K562 (cell line): Measurements from ENCODE around the gene PPP1R2C. TPM values are rescaled to one million over a fixed set of nuclear protein-coding genes. Genes with fewer than 3 reads are reported as not detected.

Experiments
- ATAC-seq: fragments of 200-7000 bp; cut with Tn5 transposase; 3 replicates; pipeline ENCODE4 v1.9.1; 2020; ENCODE audit warnings: moderate library complexity
- BruUV-seq: library from RNA; stranded (reverse); fragments of 400-500 nt; replicated peaks from 2 replicates; lab custom pipeline; 2021; lab: Mats Ljungman, UMichigan
- CTCF ChIA-PET: fragments of 300-600 bp; formaldehyde crosslinking; extraction: SDS; loops from one replicate; lab custom pipeline; 2021; ENCODE audit warnings: low intra/inter-chr PET ratio; lab: Yijun Ruan, JAX
- POLR2A ChIA-PET: fragments of 300-600, 350-650 bp; sonication (Branson Sonifier 250); formaldehyde crosslinking; extraction: SDS; loops from one replicate; lab custom pipeline; 2021; ENCODE audit warnings: antibody characterized with exemption, inconsistent platforms; lab: Yijun Ruan, JAX
- DNase-seq, 4 experiments: peaks; one replicate each; pipeline versions ENCODE4 v3.0.0 to v3.0.0-alpha.2; 2011 to 2018; ENCODE audit warnings: low spot score in 3 of 4, mixed read lengths in 3 of 4; ENCODE audit errors: extremely low read depth in 1 of 4
- FAIRE-seq: peaks from 2 replicates; lab custom pipeline; 2011; peaks lifted over from hg19 to GRCh38; lab: Jason Lieb, UNC
- H2AFZ ChIP-seq: 2 replicates; pipeline ENCODE4 v1.6.0; 2011; ENCODE audit warnings: low read depth, low read length, control low read depth, inconsistent platforms
- H3K27ac ChIP-seq: fragments of 200-600 bp; 3 replicates; pipeline ENCODE4 v1.8.0; 2011; ENCODE audit warnings: low read depth, mild to moderate bottlenecking, control low read depth, inconsistent platforms, low read length, moderate library complexity, mixed read lengths; ENCODE audit errors: extremely low read depth
- H3K27me3 ChIP-seq, 2 experiments: fragments of 300-600 bp in 1 of 2; 2 replicates in 1 of 2; 3 replicates in 1 of 2; pipeline versions ENCODE4 v1.6.0 to v1.8.0; 2011; ENCODE audit warnings: inconsistent platforms in 2 of 2, low read length in 2 of 2, mild to moderate bottlenecking in 1 of 2, mixed read lengths in 1 of 2, moderate library complexity in 1 of 2; ENCODE audit not compliant: control insufficient read depth in 2 of 2, insufficient read depth in 2 of 2
- H3K36me3 ChIP-seq: fragments of 300-600 bp; 3 replicates; pipeline ENCODE4 v1.8.0; 2011; ENCODE audit warnings: mild to moderate bottlenecking, low read length, inconsistent platforms; ENCODE audit not compliant: control insufficient read depth, insufficient read depth
- H3K4me1 ChIP-seq, 2 experiments: fragments of 200-600 bp in 1 of 2; replicated peaks in 1 of 2; 2 replicates in 1 of 2; 3 replicates in 1 of 2; pipeline versions ENCODE4 v1.5.1 to v1.8.0; 2011; ENCODE audit warnings: inconsistent platforms in 2 of 2, low read length in 2 of 2, mild to moderate bottlenecking in 1 of 2, mixed read lengths in 1 of 2, moderate library complexity in 1 of 2; ENCODE audit not compliant: control insufficient read depth in 2 of 2, insufficient read depth in 2 of 2
- H3K4me2 ChIP-seq: 2 replicates; pipeline ENCODE4 v1.6.1; 2011; ENCODE audit warnings: low read length, control low read depth, inconsistent platforms, mixed read lengths; ENCODE audit not compliant: insufficient read depth
- H3K4me3 ChIP-seq: fragments of 200-600 bp; sonication (generic), shearing (Covaris generic); 2 replicates; pipeline ENCODE4 v1.5.1; 2016; ENCODE audit warnings: control low read depth, inconsistent platforms
- H3K79me2 ChIP-seq: fragments of 200-600 bp; 3 replicates; pipeline ENCODE4 v1.8.0; 2011; ENCODE audit warnings: low read length, inconsistent platforms; ENCODE audit not compliant: control insufficient read depth, insufficient read depth
- H3K9ac ChIP-seq, 2 experiments: 2 replicates each; pipeline versions ENCODE4 v1.6.0 to v1.6.1; 2011; ENCODE audit warnings: low read depth in 2 of 2, low read length in 2 of 2, control low read depth in 1 of 2, inconsistent platforms in 1 of 2, mild to moderate bottlenecking in 1 of 2, mixed read lengths in 1 of 2; ENCODE audit not compliant: insufficient read depth in 1 of 2
- H3K9me1 ChIP-seq: one replicate; pipeline ENCODE4 v1.6.0; 2011; ENCODE audit warnings: inconsistent platforms, mild to moderate bottlenecking, low read length, moderate library complexity; ENCODE audit not compliant: control insufficient read depth, insufficient read depth
- H3K9me3 ChIP-seq: replicated peaks from 2 replicates; pipeline ENCODE4 v1.5.1; 2011; ENCODE audit warnings: low read depth, low read length, inconsistent platforms; ENCODE audit not compliant: control insufficient read depth, insufficient read depth
- H4K20me1 ChIP-seq: replicated peaks from 2 replicates; pipeline ENCODE4 v1.6.1; 2011; ENCODE audit warnings: low read length, inconsistent platforms, mixed read lengths; ENCODE audit not compliant: control insufficient read depth, insufficient read depth
- ARID2 ChIP-seq: fragments of 450-650 bp; IDR thresholded peaks from 2 replicates; pipeline ENCODE4 v1.6.1; 2017; ENCODE audit warnings: antibody characterized with exemption, mild to moderate bottlenecking
- CTBP1 ChIP-seq: fragments of 450-650 bp; IDR thresholded peaks from 2 replicates; pipeline ENCODE4 v1.6.1; 2016; ENCODE audit warnings: borderline replicate concordance
- ELF1 ChIP-seq: fragments of 200-800 bp; sonication (Bioruptor generic); IDR thresholded peaks from 2 replicates; pipeline ENCODE4 v1.6.1; 2016; ENCODE audit warnings: missing genetic modification characterization, missing compliant biosample characterization
- ELF4 ChIP-seq: fragments of 450-650 bp; formaldehyde crosslinking; IDR thresholded peaks from 2 replicates; pipeline ENCODE4 v1.4.0; 2022; ENCODE audit warnings: missing genetic modification characterization
- KDM5B ChIP-seq: fragments of 200-600 bp; sonication (generic); IDR thresholded peaks from 2 replicates; pipeline ENCODE4 v1.6.1; 2012; ENCODE audit warnings: low read depth, mild to moderate bottlenecking, moderate library complexity, low read length, control low read depth, inconsistent platforms; ENCODE audit not compliant: insufficient replicate concordance
- NBN ChIP-seq: fragments of 450-650 bp; IDR thresholded peaks from 2 replicates; pipeline ENCODE4 v1.6.1; 2016; ENCODE audit warnings: low read depth, mild to moderate bottlenecking
- SETDB1 ChIP-seq: IDR thresholded peaks from one replicate; pipeline ENCODE4 v1.6.1; 2012; ENCODE audit warnings: low read length, control low read depth, inconsistent platforms
- SREBF1 ChIP-seq: fragments of 150-350 bp; IDR thresholded peaks from 2 replicates; pipeline ENCODE4 v1.6.1; 2014; ENCODE audit warnings: antibody characterized with exemption, low read depth, low read length, borderline replicate concordance
- TCF7 ChIP-seq: sonication (generic); IDR thresholded peaks from 2 replicates; pipeline ENCODE4 v1.6.1; 2016; ENCODE audit warnings: antibody characterized with exemption, borderline replicate concordance
- TFAM ChIP-seq: fragments of 250-450 bp; sonication (Bioruptor Pico); conservative IDR thresholded peaks from 2 replicates; pipeline ENCODE4 v1.5.0; 2021; ENCODE audit warnings: mild to moderate bottlenecking, moderate library complexity
- U2AF2 ChIP-seq: fragments of 200-400 bp; formaldehyde crosslinking; optimal IDR thresholded peaks from 2 replicates; pipeline ENCODE3; 2017; ENCODE audit warnings: low read depth, mild to moderate bottlenecking, low read length
- YY1 ChIP-seq, 3 experiments: IDR thresholded peaks; 2 replicates each; pipeline ENCODE4 v1.6.1; 2011; ENCODE audit warnings: low read length in 2 of 3, mild to moderate bottlenecking in 2 of 3, moderate library complexity in 2 of 3, borderline replicate concordance in 1 of 3, control low read depth in 1 of 3, low read depth in 1 of 3; ENCODE audit not compliant: insufficient read depth in 3 of 3, insufficient replicate concordance in 2 of 3, control insufficient read depth in 1 of 3, insufficient read length in 1 of 3; ENCODE audit errors: extremely low read depth in 1 of 3
- ZFPM2 ChIP-seq: fragments of 250-450 bp; sonication (Bioruptor Pico); IDR thresholded peaks from 2 replicates; pipeline ENCODE4 v1.5.1; 2022; ENCODE audit warnings: mild to moderate bottlenecking
- WGBS: fragments of 100-300 bp; shearing (Covaris generic); methylation state at CpG from one replicate; pipeline ENCODE4 v1.1.6; 2016; ENCODE audit warnings: low coverage, mixed read lengths; ENCODE audit not compliant: insufficient coverage; ENCODE audit errors: missing lambda C conversion rate; 5-methylcytosine and 5-hydroxymethylcytosine counted together
- in situ Hi-C: fragments of 300-500 bp; cut with MboI; formaldehyde crosslinking; loops from 4 replicates; pipeline ENCODE4 v1.15.0; 2018; ENCODE audit warnings: inconsistent platforms, mixed read lengths
- intact Hi-C: fragments of 100-400 bp; cut with micrococcal nuclease; formaldehyde crosslinking; loops from 2 replicates; pipeline ENCODE4 v1.14.2; 2022
- polyA plus RNA-seq, 8 experiments: library from polyadenylated mRNA; depleted of rRNA in 4 of 8; stranded (reverse) in 5 of 8; unstranded in 3 of 8; fragments of >200 nt; fragmentation: Nextera tagmentation in 2 of 8; fragmentation: Illumina TruSeq in 1 of 8; extraction: Ambion mirVana in 2 of 8; extraction: Trizol in 1 of 8; gene quantifications; 2 replicates each; pipeline versions ENCODE4 v1.2.1 to v1.2.3, GENCODE V29; 2011 to 2014; ENCODE audit warnings: inconsistent platforms in 1 of 8, missing spikeins in 1 of 8
- total RNA-seq, 7 experiments: library from RNA; depleted of rRNA in 6 of 7; stranded (reverse); fragments of >200 nt in 6 of 7; fragmentation: Illumina TruSeq in 2 of 7; extraction: Trizol in 2 of 7; gene quantifications; 2 replicates each; pipeline versions ENCODE4 v1.2.1 to v1.2.3, GENCODE V29; 2011 to 2021; ENCODE audit warnings: low replicate concordance in 1 of 7
- TF ChIP-seq, protein P1 (sequence below): sonication (generic); formaldehyde crosslinking; IDR thresholded peaks from 2 replicates; pipeline ENCODE4 v1.8.1; 2023; ENCODE audit warnings: mild to moderate bottlenecking, missing genetic modification reagents

PPP1R2C gene
- total and polyA plus RNA-seq, 9 of the 15 experiments (the other 6 are each of a cell fraction or from before 2014, with no cell fraction given): not detected

DNA sequence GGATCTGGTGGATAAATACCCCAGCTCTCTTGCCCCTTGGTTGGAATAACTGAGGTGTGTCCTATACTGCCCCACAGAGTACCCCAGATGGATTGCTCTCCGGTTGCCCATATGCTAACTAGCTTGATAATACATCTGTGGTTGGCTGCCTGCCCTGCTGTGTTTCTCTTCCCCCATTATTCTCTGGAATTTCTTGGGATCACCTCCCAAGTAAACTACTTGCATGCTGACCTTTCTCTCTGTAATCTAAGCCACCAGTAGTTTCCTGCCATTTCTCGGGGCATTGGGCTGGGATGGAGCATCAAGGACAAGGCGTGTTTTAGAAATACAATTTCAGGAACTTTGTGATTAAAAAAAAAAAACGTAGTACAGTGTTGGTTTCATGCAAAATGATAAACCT, 25.2 kb downstream of the PPP1R2C start:
- Histone ChIP-seq H3K27ac (no peak overlapping the region), H4K20me1 (no peaks in the 10 kb centered on the region), H3K4me1 (no peaks in the 10 kb centered on the region), H3K4me2 (no peak overlapping the region), H3K4me3 (no peak overlapping the region), H3K27me3 (no peaks in the 10 kb centered on the region), H3K79me2 (no peaks in the 10 kb centered on the region), H3K36me3 (no peaks in the 10 kb centered on the region), H3K9me1 (no peaks in the 10 kb centered on the region), H3K9me3 (no peaks in the 10 kb centered on the region), H2AFZ (no peak overlapping the region), H3K9ac (no peak overlapping the region)
- in situ Hi-C loops: no loop called here
- BruUV-seq: no TSS peak
- ChIA-PET CTCF (no interaction called here), POLR2A (no interaction called here)
- intact Hi-C loops: no loop called here
- no peak for TF ChIP-seq NBN
- no peak for TF ChIP-seq SREBF1
- TF ChIP-seq ELF4 (CRISPR knock-in tag): no peak
- no peak for TF ChIP-seq ARID2
- DNase-seq (no peak), ATAC-seq (no peak), FAIRE-seq (no peak)
- 0% methylated on average over 3 of the region's 4 CpGs for WGBS

DNA sequence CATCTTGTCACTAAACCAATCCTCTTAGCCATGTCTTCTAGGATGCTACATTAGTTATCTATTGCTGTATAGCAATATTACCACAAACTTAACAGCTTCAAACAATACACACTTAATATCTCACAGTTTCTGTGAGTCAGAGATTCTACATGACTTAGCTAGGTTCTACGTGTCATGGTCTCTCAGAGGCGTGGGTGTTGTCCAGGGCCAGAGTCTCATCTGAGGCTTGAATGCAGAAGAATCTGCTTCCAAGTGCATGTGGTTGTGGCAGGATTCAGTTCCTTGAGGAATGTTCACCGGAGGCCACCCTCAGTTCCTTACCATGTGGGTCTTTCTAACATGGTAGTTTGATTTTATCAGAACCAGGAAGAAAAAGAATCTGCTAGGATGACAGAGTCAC, 26.4 kb downstream of the PPP1R2C start:
- Histone ChIP-seq H3K9me3 (no peaks in the 10 kb centered on the region), H3K27ac (no peak overlapping the region), H3K27me3 (no peaks in the 10 kb centered on the region), H2AFZ (no peak overlapping the region), H3K79me2 (no peaks in the 10 kb centered on the region), H4K20me1 (no peaks in the 10 kb centered on the region), H3K4me3 (no peak overlapping the region), H3K9ac (no peak overlapping the region), H3K9me1 (no peaks in the 10 kb centered on the region), H3K4me2 (no peak overlapping the region), H3K4me1 (no peaks in the 10 kb centered on the region), H3K36me3 (no peaks in the 10 kb centered on the region)
- intact Hi-C loops: no loop called here
- ChIA-PET POLR2A (no interaction called here), CTCF (no interaction called here)
- BruUV-seq: no TSS peak
- no peak for FAIRE-seq
- ATAC-seq: no peak
- in situ Hi-C loops: no loop called here
- DNase-seq: no peak
- TF ChIP-seq CTBP1 (no peak), U2AF2 (no peak), KDM5B (no peak), TFAM (CRISPR knock-in tag) (no peak), ELF1 (tag) (no peak), YY1 (IDR thresholded peaks at IDR 0.05; ENCODE audit: borderline replicate concordance in 1 of 3, control insufficient read depth in 1 of 3, extremely low read depth in 1 of 3, insufficient read depth in 3 of 3, insufficient read length in 1 of 3, insufficient replicate concordance in 2 of 3, low read depth in 1 of 3, low read length in 2 of 3) (no peak), SETDB1 (no peak), ZFPM2 (CRISPR knock-in tag) (no peak), TCF7 (no peak)
- TF ChIP-seq, protein P1, sequence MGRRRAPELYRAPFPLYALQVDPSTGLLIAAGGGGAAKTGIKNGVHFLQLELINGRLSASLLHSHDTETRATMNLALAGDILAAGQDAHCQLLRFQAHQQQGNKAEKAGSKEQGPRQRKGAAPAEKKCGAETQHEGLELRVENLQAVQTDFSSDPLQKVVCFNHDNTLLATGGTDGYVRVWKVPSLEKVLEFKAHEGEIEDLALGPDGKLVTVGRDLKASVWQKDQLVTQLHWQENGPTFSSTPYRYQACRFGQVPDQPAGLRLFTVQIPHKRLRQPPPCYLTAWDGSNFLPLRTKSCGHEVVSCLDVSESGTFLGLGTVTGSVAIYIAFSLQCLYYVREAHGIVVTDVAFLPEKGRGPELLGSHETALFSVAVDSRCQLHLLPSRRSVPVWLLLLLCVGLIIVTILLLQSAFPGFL: no peak
- 6% methylated on average over 3 of the region's 3 CpGs for WGBS
